HepG2 (cell line): ENCODE data around the gene PROX2. TPM values are rescaled to one million over a fixed set of nuclear protein-coding genes. Genes with fewer than 3 reads are reported as not detected.
A peak's percentile ranks its signal among the peaks of the same experiment; 100 is the strongest.

Experiments
- ATAC-seq: fragments of 200-7000 bp; cut with Tn5 transposase; 3 replicates; pipeline ENCODE4 v1.9.1; 2020; ENCODE audit warnings: mild to moderate bottlenecking, moderate library complexity
- BruUV-seq: library from RNA; stranded (reverse); fragments of 400-500 nt; replicated peaks from 2 replicates; lab custom pipeline; 2021; lab: Mats Ljungman, UMichigan
- CTCF ChIA-PET: fragments of 300-600 bp; formaldehyde crosslinking; extraction: SDS; loops from one replicate; lab custom pipeline; 2021; ENCODE audit warnings: low total read pairs, inconsistent platforms, low intra/inter-chr PET ratio; lab: Yijun Ruan, JAX
- POLR2A ChIA-PET: fragments of 350-600 bp; sonication (Branson Sonifier 250); formaldehyde crosslinking; loops from one replicate; lab custom pipeline; 2020; ENCODE audit warnings: antibody characterized with exemption, inconsistent platforms; lab: Yijun Ruan, JAX
- DNase-seq: peaks from one replicate; pipeline ENCODE4 v3.0.0-alpha.2; 2015; ENCODE audit warnings: low spot score
- FAIRE-seq: peaks from 3 replicates; lab custom pipeline; 2011; peaks lifted over from hg19 to GRCh38; lab: Jason Lieb, UNC
- H2AFZ ChIP-seq: one replicate; pipeline ENCODE4 v1.6.1; 2011; ENCODE audit warnings: low read length, inconsistent platforms
- H3K27ac ChIP-seq: fragments of 300-600 bp; 3 replicates; pipeline ENCODE4 v1.8.0; 2011; ENCODE audit warnings: mixed run types, mild to moderate bottlenecking, mixed read lengths, low read length, inconsistent platforms; ENCODE audit not compliant: insufficient read depth; ENCODE audit errors: extremely low read length
- H3K27me3 ChIP-seq, 2 experiments: fragments of 200-600 bp in 1 of 2; 2 replicates in 1 of 2; 3 replicates in 1 of 2; pipeline versions ENCODE4 v1.6.0 to v1.8.0; 2011; ENCODE audit warnings: low read length in 2 of 2, mild to moderate bottlenecking in 2 of 2, moderate library complexity in 2 of 2, inconsistent platforms in 1 of 2; ENCODE audit not compliant: insufficient read depth in 2 of 2, control insufficient read depth in 1 of 2
- H3K36me3 ChIP-seq, 2 experiments: fragments of 200-600 bp in 1 of 2; replicated peaks in 1 of 2; 2 replicates in 1 of 2; 3 replicates in 1 of 2; pipeline versions ENCODE4 v1.5.1 to v1.8.0; 2011; ENCODE audit warnings: low read length in 2 of 2, inconsistent platforms in 1 of 2; ENCODE audit not compliant: insufficient read depth in 2 of 2, control insufficient read depth in 1 of 2
- H3K4me1 ChIP-seq: 2 replicates; pipeline ENCODE4 v1.5.1; 2012; ENCODE audit warnings: low read length, inconsistent platforms; ENCODE audit not compliant: insufficient read depth
- H3K4me2 ChIP-seq: 2 replicates; pipeline ENCODE4 v1.6.0; 2011; ENCODE audit warnings: low read depth, low read length, inconsistent platforms
- H3K4me3 ChIP-seq, 3 experiments: fragments of 200-600 bp in 1 of 3; sonication (generic), shearing (Covaris generic) in 1 of 3; replicated peaks in 1 of 3; 2 replicates each; pipeline ENCODE4 v1.5.1; 2011 to 2016; ENCODE audit warnings: low read length in 3 of 3, inconsistent platforms in 2 of 3, low read depth in 2 of 3, mild to moderate bottlenecking in 2 of 3, control low read depth in 1 of 3, mixed read lengths in 1 of 3; ENCODE audit not compliant: insufficient read depth in 1 of 3
- H3K79me2 ChIP-seq: one replicate; pipeline ENCODE4 v1.6.1; 2011; ENCODE audit warnings: low read length, inconsistent platforms; ENCODE audit not compliant: insufficient read depth
- H3K9ac ChIP-seq: 2 replicates; pipeline ENCODE4 v1.6.0; 2011; ENCODE audit warnings: mild to moderate bottlenecking, low read depth, low read length, inconsistent platforms; ENCODE audit not compliant: insufficient read depth
- H3K9me3 ChIP-seq: 2 replicates; pipeline ENCODE4 v1.5.1; 2012; ENCODE audit warnings: mild to moderate bottlenecking, low read length
- H4K20me1 ChIP-seq: 2 replicates; pipeline ENCODE4 v1.6.0; 2011; ENCODE audit warnings: inconsistent platforms, mild to moderate bottlenecking, low read length, moderate library complexity; ENCODE audit not compliant: insufficient read depth
- AGO2 ChIP-seq: fragments of 200-400 bp; formaldehyde crosslinking; optimal IDR thresholded peaks from 2 replicates; pipeline ENCODE3; 2017; ENCODE audit warnings: mild to moderate bottlenecking, low read depth, low read length, moderate library complexity
- DMAP1 ChIP-seq: IDR thresholded peaks from 2 replicates; pipeline ENCODE4 v1.6.1; 2016
- MTA1 ChIP-seq: sonication (generic); formaldehyde crosslinking; IDR thresholded peaks from 2 replicates; pipeline ENCODE4 v1.4.0; 2020; ENCODE audit warnings: missing genetic modification reagents, mild to moderate bottlenecking, borderline replicate concordance
- NFE2 ChIP-seq: sonication (generic); formaldehyde crosslinking; IDR thresholded peaks from 2 replicates; pipeline ENCODE4 v1.4.0; 2020; ENCODE audit warnings: missing genetic modification reagents
- PREB ChIP-seq: sonication (generic); formaldehyde crosslinking; IDR thresholded peaks from 2 replicates; pipeline ENCODE4 v1.4.0; 2020; ENCODE audit warnings: missing genetic modification reagents
- RXRA ChIP-seq: sonication (generic); formaldehyde crosslinking; IDR thresholded peaks from 2 replicates; pipeline ENCODE4 v1.5.1; 2020; ENCODE audit warnings: missing genetic modification reagents
- STAG1 ChIP-seq: sonication (generic); formaldehyde crosslinking; IDR thresholded peaks from 2 replicates; pipeline ENCODE4 v1.4.0; 2020; ENCODE audit warnings: missing genetic modification reagents
- TRAFD1 ChIP-seq: sonication (generic); formaldehyde crosslinking; IDR thresholded peaks from 2 replicates; pipeline ENCODE4 v1.5.1; 2020; ENCODE audit warnings: missing genetic modification reagents, mild to moderate bottlenecking, borderline replicate concordance
- WIZ ChIP-seq: sonication (generic); formaldehyde crosslinking; IDR thresholded peaks from 2 replicates; pipeline ENCODE4 v1.5.1; 2020; ENCODE audit warnings: mild to moderate bottlenecking, missing genetic modification reagents
- ZBTB21 ChIP-seq: sonication (generic); formaldehyde crosslinking; IDR thresholded peaks from 2 replicates; pipeline ENCODE4 v1.4.0; 2020; ENCODE audit warnings: missing genetic modification reagents
- ZNF883 ChIP-seq: sonication (generic); formaldehyde crosslinking; IDR thresholded peaks from 2 replicates; pipeline ENCODE4 v1.5.1; 2020; ENCODE audit warnings: mild to moderate bottlenecking, missing genetic modification reagents; ENCODE audit errors: not compliant biosample characterization
- WGBS: methylation state at CpG from one replicate; pipeline ENCODE4 v1.1.6; 2017; ENCODE audit warnings: low lambda C conversion rate; 5-methylcytosine and 5-hydroxymethylcytosine counted together
- in situ Hi-C: cut with HindIII; loops from 2 replicates; pipeline ENCODE4 v1.10.0; 2017; ENCODE audit warnings: low pct_unique_long_range_greater_than_20kb; ENCODE audit not compliant: extremely low pct_ligation_motif_present
- intact Hi-C: fragments of 100-400 bp; cut with micrococcal nuclease; formaldehyde crosslinking; loops from one replicate; pipeline ENCODE4 v1.10.0; 2022; ENCODE audit not compliant: unreplicated experiment
- polyA plus RNA-seq, 8 experiments: library from polyadenylated mRNA; depleted of rRNA in 3 of 8; stranded (reverse) in 7 of 8; unstranded in 1 of 8; fragments of >200 nt; fragmentation: Illumina TruSeq in 4 of 8; extraction: Trizol in 4 of 8; gene quantifications; 2 replicates each; pipeline versions ENCODE4 v1.2.1 to v1.2.3, GENCODE V29; 2011 to 2016; ENCODE audit warnings: low read depth in 4 of 8, missing spikeins in 1 of 8, mixed read lengths in 1 of 8; ENCODE audit not compliant: insufficient read depth in 1 of 8
- total RNA-seq, 5 experiments: library from RNA; depleted of rRNA; stranded (reverse); fragments of >200 nt; fragmentation: Illumina TruSeq; extraction: Trizol; gene quantifications; 2 replicates each; pipeline ENCODE4 v1.2.3, GENCODE V29; 2016; ENCODE audit warnings: low read depth in 1 of 5

Gene PROX2
- total and polyA plus RNA-seq, 2 of the 13 experiments (the other 11 are each of a cell fraction or from before 2014, with no cell fraction given) = not detected

- no peak for DNase-seq
- Histone ChIP-seq H4K20me1 (no peaks in the 10 kb centered on the region), H3K4me3 (no peak overlapping the region), H3K9ac (no peak overlapping the region), H3K79me2 (no peaks in the 10 kb centered on the region), H3K36me3 (no peaks in the 10 kb centered on the region), H3K4me2 (no peak overlapping the region), H3K27me3 (no peaks in the 10 kb centered on the region), H3K4me1 (peaks cover 16% of the 10 kb centered on the region; the same call in 1 of the 2 replicates), H3K9me3 (no peaks in the 10 kb centered on the region)
- intact Hi-C loops (no loop called here), in situ Hi-C loops (loop anchor here (5.0 kb wide), 2 partner anchors 48 to 182 kb away; no protein-coding TSS in a partner anchor)
- WGBS = 73% methylated on average over 8 of the region's 10 CpGs
- ATAC-seq = no peak
- ChIA-PET POLR2A (no interaction called here), CTCF (no interaction called here)
- BruUV-seq = no TSS peak
- FAIRE-seq = no peak
- TF ChIP-seq NFE2 (no peak), WIZ (no peak), STAG1 (CRISPR knock-in tag) (no peak), ZNF883 (CRISPR knock-in tag) (no peak), TRAFD1 (CRISPR knock-in tag) (no peak), RXRA (CRISPR knock-in tag) (no peak), ZBTB21 (CRISPR knock-in tag) (no peak), DMAP1 (CRISPR knock-in tag) (no peak)
- TF ChIP-seq, all 625 proteins: peak for 0
- H3K27ac ChIP-seq = no peak overlapping the region
- no peak overlapping the region for H2AFZ ChIP-seq
Measured at GRCh38 chr14:74909911-74910310, 34.0 kb upstream of the PROX2 start.

- CTCF ChIA-PET = no interaction called here
- no TSS peak for BruUV-seq
- WGBS = 87% methylated on average over 10 of the region's 14 CpGs
- Histone ChIP-seq H2AFZ (no peak overlapping the region), H3K27me3 (no peaks in the 10 kb centered on the region), H3K27ac (no peak overlapping the region), H3K79me2 (no peaks in the 10 kb centered on the region), H3K4me1 (peaks cover 16% of the 10 kb centered on the region; the same call in 1 of the 2 replicates), H3K4me2 (no peak overlapping the region), H3K9me3 (no peaks in the 10 kb centered on the region), H3K36me3 (0 out of 5 replicates have a peak, but pooled peaks cover 0 to under 1% of the 10 kb centered on the region in 2 experiments), H3K4me3 (no peak overlapping the region), H4K20me1 (no peaks in the 10 kb centered on the region), H3K9ac (no peak overlapping the region)
- in situ Hi-C loops = loop anchor here (5.0 kb wide), 1 partner anchor 47 kb away; no protein-coding TSS in a partner anchor
- FAIRE-seq (no peak), ATAC-seq (no peak), DNase-seq (no peak)
- no peak for TF ChIP-seq MTA1 (CRISPR knock-in tag)
- peak; percentile 32 for TF ChIP-seq AGO2
- TF ChIP-seq PREB (CRISPR knock-in tag) = no peak
- POLR2A ChIA-PET = no interaction called here
- intact Hi-C loops = no loop called here
Measured at GRCh38 chr14:74909501-74909900, 33.6 kb upstream of the PROX2 start.
